Hepatocyte (in vitro differentiated cells): ENCODE results near the gene NDC80.

Experiments
- CTCF ChIP-seq: fragments of 200-600 bp; sonication (generic); IDR thresholded peaks from 2 replicates; pipeline ENCODE4 v1.5.1; 2016; ENCODE audit warnings: antibody characterized with exemption, mild to moderate bottlenecking; ENCODE audit not compliant: poor library complexity
- EZH2 ChIP-seq: fragments of 200-600 bp; sonication (generic); IDR thresholded peaks from 2 replicates; pipeline ENCODE4 v1.6.1; 2016; ENCODE audit warnings: antibody characterized with exemption, mild to moderate bottlenecking, borderline replicate concordance
- EZH2phosphoT487 ChIP-seq: fragments of 200-600 bp; sonication (generic); IDR thresholded peaks from one replicate; pipeline ENCODE4 v1.6.1; 2018; ENCODE audit warnings: antibody characterized with exemption, mild to moderate bottlenecking, low read depth, moderate library complexity; ENCODE audit not compliant: unreplicated experiment, severe bottlenecking

GRCh38 chr18:2625217-2625616, 53.9 kb downstream of the NDC80 start:
- TF ChIP-seq CTCF, result no peak
- no peak for TF ChIP-seq EZH2
- TF ChIP-seq EZH2phosphoT487, result no peak
